Stomach (tissue), 9 donors: Measurements from ENCODE around the gene NSUN7. TPM values are rescaled to one million over a fixed set of nuclear protein-coding genes. Genes with fewer than 3 reads are reported as not detected.

Experiments used
- DNase-seq, 2 donors: peaks; one replicate each; pipeline versions ENCODE4 v3.0.0 to v3.0.0-alpha.2; 2013 to 2019
- H3K27ac ChIP-seq, 5 donors: fragments of 200-600 bp in 4 of 5; sonication (generic) in 4 of 5; one replicate each; pipeline ENCODE4 v1.5.1; 2013 to 2019; ENCODE audit warnings: mild to moderate bottlenecking in 1 of 5, moderate library complexity in 1 of 5
- H3K27me3 ChIP-seq, 3 donors: fragments of 200-600 bp; sonication (generic); one replicate each; pipeline ENCODE4 v1.5.1; 2017 to 2019; ENCODE audit warnings: mixed run types in 1 of 3
- H3K36me3 ChIP-seq, 4 donors: fragments of 200-600 bp; sonication (generic); 1 replicate in 3 of 4; 2 replicates in 1 of 4; pipeline ENCODE4 v1.5.1; 2016 to 2019
- H3K4me1 ChIP-seq, 4 donors: fragments of 200-600 bp; sonication (generic); one replicate each; pipeline ENCODE4 v1.5.1; 2016 to 2019
- H3K4me3 ChIP-seq, 4 donors: fragments of 200-600 bp; sonication (generic) in 3 of 4; one replicate each; pipeline ENCODE4 v1.5.1; 2016 to 2019; ENCODE audit warnings: mild to moderate bottlenecking in 1 of 4
- H3K9me3 ChIP-seq, 4 donors: fragments of 200-600 bp; sonication (generic); one replicate each; pipeline ENCODE4 v1.5.1; 2016 to 2019
- EP300 ChIP-seq: sonication (generic); formaldehyde crosslinking; IDR thresholded peaks from one replicate; pipeline ENCODE4 v1.6.1; 2017; ENCODE audit warnings: antibody characterized with exemption
- POLR2A ChIP-seq, 4 donors: fragments of 450-650 bp; IDR thresholded peaks; one replicate each; pipeline ENCODE4 v1.6.1; 2016; ENCODE audit warnings: antibody characterized with exemption in 4 of 4, control low read depth in 2 of 4, mild to moderate bottlenecking in 1 of 4, moderate library complexity in 1 of 4
- POLR2AphosphoS5 ChIP-seq, 3 donors: sonication (generic); formaldehyde crosslinking; IDR thresholded peaks; one replicate each; pipeline ENCODE4 v1.6.1; 2016; ENCODE audit warnings: antibody characterized with exemption in 3 of 3
- WGBS, 5 donors: extraction: QIAGEN DNeasy Blood & Tissue Kit in 3 of 5; methylation state at CpG; one replicate each; pipeline versions ENCODE4 v1.1.5 to v1.1.7; 2013 to 2018; 5-methylcytosine and 5-hydroxymethylcytosine counted together
- intact Hi-C: fragments of 100-400 bp; cut with DNase I; formaldehyde crosslinking; loops from one replicate; pipeline ENCODE4 v1.15.1; 2023; ENCODE audit warnings: low total_unique reads
- polyA plus RNA-seq, 3 donors: library from polyadenylated mRNA; stranded (reverse); fragments of 200-250 nt; gene quantifications; one replicate each; pipeline ENCODE4 v1.2.3, GENCODE V29; 2013
- total RNA-seq, 5 donors: library from RNA; depleted of rRNA; stranded (reverse); fragments of >200 nt; gene quantifications; one replicate each; pipeline versions ENCODE4 v1.1.0 to v1.2.3, GENCODE V29; 2014 to 2016
- TF ChIP-seq, protein P1 (sequence below), 7 experiments: fragments of 450-650 bp in 4 of 7; fragments of 200-600 bp in 3 of 7; sonication (generic) in 3 of 7; IDR thresholded peaks; one replicate each; pipeline ENCODE4 v1.5.1; 2016 to 2019; ENCODE audit warnings: antibody characterized with exemption in 7 of 7, control low read depth in 2 of 7, mild to moderate bottlenecking in 1 of 7
- donor health status: healthy with polysubstance abuse.
- donor health status: Bipolar disorder and iron deficiency.
- donor health status: healthy.

The NSUN7 gene
- total and polyA plus RNA-seq, 8 donors = 2.0 to 17.3 (median 7.9) TPM

DNA sequence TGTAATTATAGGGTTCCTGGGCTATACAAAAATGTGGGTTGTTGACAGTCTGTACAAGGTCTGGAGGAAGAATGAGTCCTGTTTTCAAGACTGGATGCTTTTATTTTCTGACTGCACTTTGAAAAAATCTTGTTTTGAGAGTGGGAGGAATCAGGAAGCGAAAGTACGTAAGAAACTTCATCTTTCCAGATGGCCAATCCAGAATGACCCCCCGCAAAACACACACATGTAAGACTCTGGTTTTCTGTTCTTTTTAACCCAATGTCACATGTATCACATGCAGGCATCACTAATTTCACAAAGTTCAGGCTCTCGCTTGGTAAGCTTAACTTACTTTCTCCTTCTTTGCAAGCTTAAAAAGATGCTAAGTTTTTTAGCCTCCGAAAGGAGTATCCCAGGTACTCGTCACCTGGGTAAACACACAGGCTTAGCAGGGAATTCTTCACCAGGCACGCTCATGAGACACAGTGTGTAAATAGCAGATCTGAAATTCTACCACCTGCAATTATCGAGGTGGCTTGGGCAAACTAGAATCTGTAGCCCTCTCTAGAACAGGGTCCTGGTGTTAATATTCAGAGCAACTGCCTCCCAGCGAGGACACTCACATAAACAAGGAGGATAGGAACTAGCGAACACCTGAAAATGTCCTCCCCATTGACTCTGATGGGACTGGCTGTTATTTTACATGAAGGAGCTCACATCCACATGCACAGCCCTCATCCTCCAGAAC is 90.7 kb downstream of the NSUN7 start:
- intact Hi-C loops = no loop called here
- TF ChIP-seq POLR2AphosphoS5 (IDR thresholded peaks at IDR 0.05) (no peak), POLR2A (IDR thresholded peaks at IDR 0.05) (no peak), EP300 (no peak)
- TF ChIP-seq, protein P1, sequence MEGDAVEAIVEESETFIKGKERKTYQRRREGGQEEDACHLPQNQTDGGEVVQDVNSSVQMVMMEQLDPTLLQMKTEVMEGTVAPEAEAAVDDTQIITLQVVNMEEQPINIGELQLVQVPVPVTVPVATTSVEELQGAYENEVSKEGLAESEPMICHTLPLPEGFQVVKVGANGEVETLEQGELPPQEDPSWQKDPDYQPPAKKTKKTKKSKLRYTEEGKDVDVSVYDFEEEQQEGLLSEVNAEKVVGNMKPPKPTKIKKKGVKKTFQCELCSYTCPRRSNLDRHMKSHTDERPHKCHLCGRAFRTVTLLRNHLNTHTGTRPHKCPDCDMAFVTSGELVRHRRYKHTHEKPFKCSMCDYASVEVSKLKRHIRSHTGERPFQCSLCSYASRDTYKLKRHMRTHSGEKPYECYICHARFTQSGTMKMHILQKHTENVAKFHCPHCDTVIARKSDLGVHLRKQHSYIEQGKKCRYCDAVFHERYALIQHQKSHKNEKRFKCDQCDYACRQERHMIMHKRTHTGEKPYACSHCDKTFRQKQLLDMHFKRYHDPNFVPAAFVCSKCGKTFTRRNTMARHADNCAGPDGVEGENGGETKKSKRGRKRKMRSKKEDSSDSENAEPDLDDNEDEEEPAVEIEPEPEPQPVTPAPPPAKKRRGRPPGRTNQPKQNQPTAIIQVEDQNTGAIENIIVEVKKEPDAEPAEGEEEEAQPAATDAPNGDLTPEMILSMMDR (IDR thresholded peaks at IDR 0.05) = no peak
- Histone ChIP-seq H3K36me3 (peaks cover 4 to 17% (median 14%) of the 10 kb centered on the region in 4 donors), H3K27me3 (no peaks in the 10 kb centered on the region), H3K4me3 (no peak overlapping the region), H3K9me3 (no peaks in the 10 kb centered on the region), H3K4me1 (peaks cover 0 to 9% (median 0%) of the 10 kb centered on the region in 4 donors), H3K27ac (no peak overlapping the region)
- 71 to 90% (median 86%) methylated on average over 10 of the region's 10 CpGs for WGBS, 5 donors
- no peak for DNase-seq

DNA sequence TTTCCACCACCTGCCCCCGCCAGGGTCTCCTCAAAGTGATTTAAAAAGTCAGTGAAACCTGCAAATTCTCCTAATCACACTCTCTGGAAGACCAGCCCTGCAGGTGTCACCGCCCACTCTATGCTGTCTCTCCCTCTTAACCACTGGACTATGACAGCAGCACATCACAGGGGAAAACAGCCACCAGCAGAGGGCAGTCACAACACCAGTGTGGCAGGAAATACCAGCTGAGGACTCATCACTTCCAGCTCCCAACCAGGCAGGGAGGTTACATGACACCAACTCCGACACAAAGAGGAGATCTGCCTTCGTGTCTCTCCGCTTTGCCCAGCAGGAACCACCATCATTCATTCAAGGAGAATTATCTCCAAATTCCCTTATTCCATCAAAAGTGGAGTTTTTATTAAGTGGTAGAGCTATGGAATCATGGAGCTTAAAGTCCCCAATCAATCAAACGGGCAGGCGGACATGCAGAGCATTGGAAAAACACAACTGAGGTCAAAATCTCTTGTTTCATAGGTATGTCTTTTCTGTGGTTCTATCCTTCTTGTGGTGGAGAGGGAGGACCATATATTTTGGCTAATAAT is 91.3 kb downstream of the NSUN7 start:
- Histone ChIP-seq H3K4me1 (peaks cover 0 to 9% (median 0%) of the 10 kb centered on the region in 4 donors), H3K27me3 (no peaks in the 10 kb centered on the region), H3K36me3 (peaks cover 4 to 15% (median 9%) of the 10 kb centered on the region in 4 donors), H3K4me3 (no peak overlapping the region), H3K27ac (no peak overlapping the region), H3K9me3 (no peaks in the 10 kb centered on the region)
- intact Hi-C loops = no loop called here
- WGBS, 5 donors = 85 to 91% (median 87%) methylated on average over 7 of the region's 7 CpGs
- TF ChIP-seq POLR2AphosphoS5 (IDR thresholded peaks at IDR 0.05) = peak in 1 of 3 donors; percentile 14
- TF ChIP-seq, protein P1 (IDR thresholded peaks at IDR 0.05) = peak in 5 of 7 experiments; percentile 22 to 54 (median 34)
- no peak for TF ChIP-seq POLR2A (IDR thresholded peaks at IDR 0.05)
- no peak for TF ChIP-seq EP300
- peak; percentile 74 to 84 for DNase-seq

GRCh38 chr4:40842318-40842717 is 92.6 kb downstream of the NSUN7 start:
- no peak overlapping the region for H3K4me3 ChIP-seq
- whole genome bisulfite sequencing, 5 donors = 72 to 87% (median 83%) methylated on average over 13 of the region's 13 CpGs
- no peaks in the 10 kb centered on the region for H3K9me3 ChIP-seq
- no peak for TF ChIP-seq POLR2A (IDR thresholded peaks at IDR 0.05)
- no peak for TF ChIP-seq EP300
- TF ChIP-seq, protein P1 (IDR thresholded peaks at IDR 0.05) = no peak
- no peak for TF ChIP-seq POLR2AphosphoS5 (IDR thresholded peaks at IDR 0.05)
- intact Hi-C loops = no loop called here
- peaks cover 0 to 4% (median 2%) of the 10 kb centered on the region in 4 donors for H3K36me3 ChIP-seq
- no peak overlapping the region for H3K27ac ChIP-seq
- peaks cover 0 to 9% (median 0%) of the 10 kb centered on the region in 4 donors for H3K4me1 ChIP-seq
- H3K27me3 ChIP-seq = no peaks in the 10 kb centered on the region
- DNase-seq = peak in 1 of 2 donors; percentile 27

DNA sequence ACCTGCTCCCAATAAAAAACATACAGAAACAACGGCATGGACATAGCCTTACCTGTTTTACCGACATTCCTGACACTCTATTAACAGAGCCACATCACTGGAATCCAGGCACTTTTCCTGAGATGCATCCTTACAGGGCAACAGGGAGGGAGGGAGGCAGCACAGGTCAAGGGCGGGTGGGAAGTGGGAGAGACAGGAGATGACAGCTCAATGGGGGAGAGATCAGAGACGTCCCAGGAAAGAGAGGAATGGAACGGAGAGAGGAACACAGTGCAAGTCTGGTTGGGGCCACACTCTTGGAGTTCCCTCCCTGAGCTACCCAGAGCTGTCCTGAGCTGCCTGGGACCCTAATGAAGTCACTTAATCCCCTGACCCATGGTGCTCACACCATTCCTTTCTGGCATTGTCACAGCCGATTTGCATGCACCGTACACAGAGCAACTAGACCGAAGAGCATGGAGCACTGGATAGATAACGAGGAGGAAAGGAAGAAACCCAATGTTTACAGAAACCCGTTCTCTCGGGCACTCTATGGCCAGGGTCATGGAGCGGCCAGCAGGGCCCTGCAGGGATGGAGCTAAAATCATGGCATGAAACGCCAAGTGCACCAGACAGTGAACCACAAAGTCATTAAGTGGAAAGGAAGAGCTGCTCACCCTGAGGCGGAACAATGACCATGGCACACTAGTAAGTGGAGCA is 93.1 kb downstream of the NSUN7 start:
- Histone ChIP-seq H3K36me3 (no peaks in the 10 kb centered on the region), H3K4me1 (peaks cover 0 to 9% (median 0%) of the 10 kb centered on the region in 4 donors), H3K9me3 (no peaks in the 10 kb centered on the region), H3K27me3 (no peaks in the 10 kb centered on the region), H3K4me3 (no peak overlapping the region), H3K27ac (no peak overlapping the region)
- WGBS, 5 donors = 62 to 77% (median 66%) methylated on average over 14 of the region's 14 CpGs
- no peak for DNase-seq
- intact Hi-C loops = no loop called here
- TF ChIP-seq POLR2AphosphoS5 (IDR thresholded peaks at IDR 0.05) (no peak), POLR2A (IDR thresholded peaks at IDR 0.05) (no peak), EP300 (no peak)
- TF ChIP-seq, protein P1 (IDR thresholded peaks at IDR 0.05) = no peak
